K562 (cell line): Measurements from ENCODE around the gene CNTF. TPM values are rescaled to one million over a fixed set of nuclear protein-coding genes. Genes with fewer than 3 reads are reported as not detected.

Experiments used
- ATAC-seq: fragments of 200-7000 bp; cut with Tn5 transposase; 3 replicates; pipeline ENCODE4 v1.9.1; 2020; ENCODE audit warnings: moderate library complexity
- BruUV-seq: library from RNA; stranded (reverse); fragments of 400-500 nt; replicated peaks from 2 replicates; lab custom pipeline; 2021; lab: Mats Ljungman, UMichigan
- CTCF ChIA-PET: fragments of 300-600 bp; formaldehyde crosslinking; extraction: SDS; loops from one replicate; lab custom pipeline; 2021; ENCODE audit warnings: low intra/inter-chr PET ratio; lab: Yijun Ruan, JAX
- POLR2A ChIA-PET: fragments of 300-600, 350-650 bp; sonication (Branson Sonifier 250); formaldehyde crosslinking; extraction: SDS; loops from one replicate; lab custom pipeline; 2021; ENCODE audit warnings: antibody characterized with exemption, inconsistent platforms; lab: Yijun Ruan, JAX
- DNase-seq, 4 experiments: peaks; one replicate each; pipeline versions ENCODE4 v3.0.0 to v3.0.0-alpha.2; 2011 to 2018; ENCODE audit warnings: low spot score in 3 of 4, mixed read lengths in 3 of 4; ENCODE audit errors: extremely low read depth in 1 of 4
- FAIRE-seq: peaks from 2 replicates; lab custom pipeline; 2011; peaks lifted over from hg19 to GRCh38; lab: Jason Lieb, UNC
- H2AFZ ChIP-seq: 2 replicates; pipeline ENCODE4 v1.6.0; 2011; ENCODE audit warnings: low read depth, low read length, control low read depth, inconsistent platforms
- H3K27ac ChIP-seq: fragments of 200-600 bp; 3 replicates; pipeline ENCODE4 v1.8.0; 2011; ENCODE audit warnings: low read depth, mild to moderate bottlenecking, control low read depth, inconsistent platforms, low read length, moderate library complexity, mixed read lengths; ENCODE audit errors: extremely low read depth
- H3K27me3 ChIP-seq, 2 experiments: fragments of 300-600 bp in 1 of 2; 2 replicates in 1 of 2; 3 replicates in 1 of 2; pipeline versions ENCODE4 v1.6.0 to v1.8.0; 2011; ENCODE audit warnings: inconsistent platforms in 2 of 2, low read length in 2 of 2, mild to moderate bottlenecking in 1 of 2, mixed read lengths in 1 of 2, moderate library complexity in 1 of 2; ENCODE audit not compliant: control insufficient read depth in 2 of 2, insufficient read depth in 2 of 2
- H3K36me3 ChIP-seq: fragments of 300-600 bp; 3 replicates; pipeline ENCODE4 v1.8.0; 2011; ENCODE audit warnings: mild to moderate bottlenecking, low read length, inconsistent platforms; ENCODE audit not compliant: control insufficient read depth, insufficient read depth
- H3K4me1 ChIP-seq, 2 experiments: fragments of 200-600 bp in 1 of 2; replicated peaks in 1 of 2; 2 replicates in 1 of 2; 3 replicates in 1 of 2; pipeline versions ENCODE4 v1.5.1 to v1.8.0; 2011; ENCODE audit warnings: inconsistent platforms in 2 of 2, low read length in 2 of 2, mild to moderate bottlenecking in 1 of 2, mixed read lengths in 1 of 2, moderate library complexity in 1 of 2; ENCODE audit not compliant: control insufficient read depth in 2 of 2, insufficient read depth in 2 of 2
- H3K4me2 ChIP-seq: 2 replicates; pipeline ENCODE4 v1.6.1; 2011; ENCODE audit warnings: low read length, control low read depth, inconsistent platforms, mixed read lengths; ENCODE audit not compliant: insufficient read depth
- H3K4me3 ChIP-seq: fragments of 200-600 bp; sonication (generic), shearing (Covaris generic); 2 replicates; pipeline ENCODE4 v1.5.1; 2016; ENCODE audit warnings: control low read depth, inconsistent platforms
- H3K79me2 ChIP-seq: fragments of 200-600 bp; 3 replicates; pipeline ENCODE4 v1.8.0; 2011; ENCODE audit warnings: low read length, inconsistent platforms; ENCODE audit not compliant: control insufficient read depth, insufficient read depth
- H3K9ac ChIP-seq, 2 experiments: 2 replicates each; pipeline versions ENCODE4 v1.6.0 to v1.6.1; 2011; ENCODE audit warnings: low read depth in 2 of 2, low read length in 2 of 2, control low read depth in 1 of 2, inconsistent platforms in 1 of 2, mild to moderate bottlenecking in 1 of 2, mixed read lengths in 1 of 2; ENCODE audit not compliant: insufficient read depth in 1 of 2
- H3K9me1 ChIP-seq: one replicate; pipeline ENCODE4 v1.6.0; 2011; ENCODE audit warnings: inconsistent platforms, mild to moderate bottlenecking, low read length, moderate library complexity; ENCODE audit not compliant: control insufficient read depth, insufficient read depth
- H3K9me3 ChIP-seq: replicated peaks from 2 replicates; pipeline ENCODE4 v1.5.1; 2011; ENCODE audit warnings: low read depth, low read length, inconsistent platforms; ENCODE audit not compliant: control insufficient read depth, insufficient read depth
- H4K20me1 ChIP-seq: replicated peaks from 2 replicates; pipeline ENCODE4 v1.6.1; 2011; ENCODE audit warnings: low read length, inconsistent platforms, mixed read lengths; ENCODE audit not compliant: control insufficient read depth, insufficient read depth
- CBX2 ChIP-seq: fragments of 200-600 bp; sonication (generic); IDR thresholded peaks from one replicate; pipeline ENCODE4 v1.6.1; 2012; ENCODE audit warnings: mild to moderate bottlenecking, low read length, inconsistent platforms; ENCODE audit not compliant: insufficient read depth, poor library complexity, severe bottlenecking
- CHAMP1 ChIP-seq: fragments of 450-650 bp; IDR thresholded peaks from 2 replicates; pipeline ENCODE4 v1.6.1; 2016; ENCODE audit warnings: mild to moderate bottlenecking
- HBP1 ChIP-seq: fragments of 450-650 bp; formaldehyde crosslinking; IDR thresholded peaks from 2 replicates; pipeline ENCODE4 v1.4.0; 2022; ENCODE audit warnings: missing genetic modification characterization
- MNT ChIP-seq, 2 experiments: fragments of 450-650 bp; conservative IDR thresholded peaks; 2 replicates each; pipeline ENCODE4 v1.6.1; 2017; ENCODE audit warnings: mild to moderate bottlenecking in 2 of 2, moderate library complexity in 2 of 2
- RBFOX2 ChIP-seq: fragments of 200-400 bp; formaldehyde crosslinking; IDR thresholded peaks from 2 replicates; pipeline ENCODE4 v1.6.1; 2017; ENCODE audit warnings: low read depth, mild to moderate bottlenecking, low read length, moderate library complexity
- SNRNP70 ChIP-seq: fragments of 200-400 bp; formaldehyde crosslinking; optimal IDR thresholded peaks from 2 replicates; pipeline ENCODE3; 2017; ENCODE audit warnings: low read depth, low read length
- WHSC1 ChIP-seq: IDR thresholded peaks from one replicate; pipeline ENCODE4 v1.6.1; 2012; ENCODE audit warnings: low read length, control low read depth, inconsistent platforms
- XRCC5 ChIP-seq: fragments of 200-400 bp; formaldehyde crosslinking; IDR thresholded peaks from 2 replicates; pipeline ENCODE4 v1.6.1; 2017; ENCODE audit warnings: low read depth, mild to moderate bottlenecking, low read length
- WGBS: fragments of 100-300 bp; shearing (Covaris generic); methylation state at CpG from one replicate; pipeline ENCODE4 v1.1.6; 2016; ENCODE audit warnings: low coverage, mixed read lengths; ENCODE audit not compliant: insufficient coverage; ENCODE audit errors: missing lambda C conversion rate; 5-methylcytosine and 5-hydroxymethylcytosine counted together
- in situ Hi-C: fragments of 300-500 bp; cut with MboI; formaldehyde crosslinking; loops from 4 replicates; pipeline ENCODE4 v1.15.0; 2018; ENCODE audit warnings: inconsistent platforms, mixed read lengths
- intact Hi-C: fragments of 100-400 bp; cut with micrococcal nuclease; formaldehyde crosslinking; loops from 2 replicates; pipeline ENCODE4 v1.14.2; 2022
- polyA plus RNA-seq, 8 experiments: library from polyadenylated mRNA; depleted of rRNA in 4 of 8; stranded (reverse) in 5 of 8; unstranded in 3 of 8; fragments of >200 nt; fragmentation: Nextera tagmentation in 2 of 8; fragmentation: Illumina TruSeq in 1 of 8; extraction: Ambion mirVana in 2 of 8; extraction: Trizol in 1 of 8; gene quantifications; 2 replicates each; pipeline versions ENCODE4 v1.2.1 to v1.2.3, GENCODE V29; 2011 to 2014; ENCODE audit warnings: inconsistent platforms in 1 of 8, missing spikeins in 1 of 8
- total RNA-seq, 7 experiments: library from RNA; depleted of rRNA in 6 of 7; stranded (reverse); fragments of >200 nt in 6 of 7; fragmentation: Illumina TruSeq in 2 of 7; extraction: Trizol in 2 of 7; gene quantifications; 2 replicates each; pipeline versions ENCODE4 v1.2.1 to v1.2.3, GENCODE V29; 2011 to 2021; ENCODE audit warnings: low replicate concordance in 1 of 7

The CNTF gene
- total and polyA plus RNA-seq, 9 of the 15 experiments (the other 6 are each of a cell fraction or from before 2014, with no cell fraction given): 0.17 to 5.0 (median 2.3) TPM

GRCh38 chr11:58639669-58640068 lies 17.2 kb downstream of the CNTF start:
- no peak overlapping the region for H3K4me2 ChIP-seq
- H3K27ac ChIP-seq: no peak overlapping the region
- H3K9ac ChIP-seq: no peak overlapping the region
- no peak overlapping the region for H2AFZ ChIP-seq
- in situ Hi-C loops: loop anchor here (5.0 to 25.0 kb wide), 2 partner anchors 258 to 498 kb away; partner anchors contain the start of gene FAM111A
- no peaks in the 10 kb centered on the region for H3K36me3 ChIP-seq
- ChIA-PET CTCF (no interaction called here), POLR2A (no interaction called here)
- FAIRE-seq (no peak), DNase-seq (no peak), ATAC-seq (no peak)
- intact Hi-C loops: loop anchor here (10.0 kb wide), 1 partner anchor 415 kb away; no protein-coding TSS in a partner anchor
- WGBS: 13% methylated on average over 2 of the region's 2 CpGs
- no peak overlapping the region for H3K4me3 ChIP-seq
- H4K20me1 ChIP-seq: no peaks in the 10 kb centered on the region
- no TSS peak for BruUV-seq
- H3K4me1 ChIP-seq: peaks cover 0 to 9% of the 10 kb centered on the region in 2 experiments; a peak in 3 of 5 replicates
- H3K27me3 ChIP-seq: no peaks in the 10 kb centered on the region
- H3K9me1 ChIP-seq: no peaks in the 10 kb centered on the region
- H3K9me3 ChIP-seq: no peaks in the 10 kb centered on the region
- no peaks in the 10 kb centered on the region for H3K79me2 ChIP-seq
- TF ChIP-seq WHSC1 (no peak), SNRNP70 (no peak), MNT (conservative IDR thresholded peaks at IDR 0.05) (no peak), CHAMP1 (no peak), HBP1 (no peak), XRCC5 (no peak), CBX2 (no peak), RBFOX2 (no peak)
